Measurements from ENCODE around the gene GOLGA8B.
"Not testable (repeated sequence)": the region's sequence is repeated elsewhere in the genome, so short reads cannot be mapped to it uniquely, and the experiment has no call there.

Gene GOLGA8B, protein sequence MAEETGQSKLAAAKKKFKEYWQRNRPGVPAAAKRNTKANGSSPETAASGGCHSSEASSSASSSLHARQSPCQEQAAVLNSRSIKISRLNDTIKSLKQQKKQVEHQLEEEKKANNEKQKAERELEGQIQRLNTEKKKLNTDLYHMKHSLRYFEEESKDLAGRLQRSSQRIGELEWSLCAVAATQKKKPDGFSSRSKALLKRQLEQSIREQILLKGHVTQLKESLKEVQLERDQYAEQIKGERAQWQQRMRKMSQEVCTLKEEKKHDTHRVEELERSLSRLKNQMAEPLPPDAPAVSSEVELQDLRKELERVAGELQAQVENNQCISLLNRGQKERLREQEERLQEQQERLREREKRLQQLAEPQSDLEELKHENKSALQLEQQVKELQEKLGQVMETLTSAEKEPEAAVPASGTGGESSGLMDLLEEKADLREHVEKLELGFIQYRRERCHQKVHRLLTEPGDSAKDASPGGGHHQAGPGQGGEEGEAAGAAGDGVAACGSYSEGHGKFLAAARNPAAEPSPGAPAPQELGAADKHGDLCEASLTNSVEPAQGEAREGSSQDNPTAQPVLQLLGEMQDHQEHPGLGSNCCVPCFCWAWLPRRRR

DNA sequence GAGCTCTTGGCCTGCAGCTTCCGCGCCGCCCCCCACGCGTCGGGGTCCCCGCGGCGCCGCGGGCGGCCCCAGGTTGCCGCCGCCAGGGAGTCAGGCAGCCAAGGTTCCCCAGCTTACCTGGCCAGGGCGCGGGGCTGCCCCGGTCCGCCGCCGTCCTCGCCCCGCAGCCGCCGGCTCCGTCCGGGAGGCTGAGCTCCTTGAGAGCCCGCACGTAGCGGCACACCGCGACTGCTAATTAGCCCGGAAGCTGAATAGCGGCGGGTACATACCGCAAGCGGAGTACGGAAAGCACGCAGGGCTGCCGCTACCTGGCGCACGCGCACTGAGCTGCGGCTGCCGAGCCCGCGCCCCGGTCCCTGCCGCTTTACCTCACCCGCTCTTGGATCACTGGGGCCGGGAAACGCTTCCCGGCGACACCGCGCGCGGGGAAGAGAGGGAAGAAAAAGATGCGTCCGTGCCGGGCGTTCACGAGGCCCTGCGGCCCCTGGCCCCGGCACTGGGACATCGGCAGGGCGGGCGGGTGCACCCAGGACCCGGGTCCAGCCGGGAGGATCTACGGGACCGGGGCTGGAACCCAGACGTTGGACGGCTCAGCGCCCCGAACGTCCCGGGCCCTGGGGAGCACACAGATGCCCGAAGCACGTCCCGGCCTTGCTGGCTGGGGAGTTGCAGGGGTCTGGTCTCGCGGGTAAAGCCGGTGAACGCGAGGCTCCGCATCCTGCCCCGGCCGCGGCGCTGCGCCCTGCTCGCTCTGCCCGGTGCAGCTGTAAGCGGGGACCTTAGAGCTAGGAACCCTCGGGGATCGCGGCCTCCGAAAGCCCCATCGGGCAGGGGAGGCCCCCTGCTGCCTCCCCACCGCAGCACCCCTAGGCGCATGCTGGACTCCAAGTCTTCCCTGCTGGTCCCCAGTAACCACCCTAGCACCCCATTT is at the start of gene GOLGA8B:
Gene GOLGA8B, minus strand, starts transcription at position 253 of the 931 bp plus-strand sequence. CDS start 47,739 bp downstream, outside the sequence.
- Histone ChIP-seq H3K4me3 (ENCODE audit: low read length) (peak within 1 kb of the TSS; percentile 62), H3K9me3 (ENCODE audit: control insufficient read depth, insufficient read depth, low read length) (no peaks in the 10 kb centered on the region), H3K27me3 (ENCODE audit: control insufficient read depth, insufficient read depth, low read length) (peaks cover 5% of the 10 kb centered on the region; the same call in 1 of the 2 replicates), H3K27ac (ENCODE audit: low read length) (no peak within 1 kb of the TSS), H3K4me1 (ENCODE audit: control insufficient read depth, insufficient read depth, low read length) (no peaks in the 10 kb centered on the region), H3K36me3 (ENCODE audit: control insufficient read depth, insufficient read depth, low read length) (no peaks in the 10 kb centered on the region)
- no peak for DNase-seq (ENCODE audit: low read depth, low spot score)
- WGBS (ENCODE audit: insufficient coverage, insufficient read length), result no CpG with 5 or more reads among the region's 101 CpGs

DNA sequence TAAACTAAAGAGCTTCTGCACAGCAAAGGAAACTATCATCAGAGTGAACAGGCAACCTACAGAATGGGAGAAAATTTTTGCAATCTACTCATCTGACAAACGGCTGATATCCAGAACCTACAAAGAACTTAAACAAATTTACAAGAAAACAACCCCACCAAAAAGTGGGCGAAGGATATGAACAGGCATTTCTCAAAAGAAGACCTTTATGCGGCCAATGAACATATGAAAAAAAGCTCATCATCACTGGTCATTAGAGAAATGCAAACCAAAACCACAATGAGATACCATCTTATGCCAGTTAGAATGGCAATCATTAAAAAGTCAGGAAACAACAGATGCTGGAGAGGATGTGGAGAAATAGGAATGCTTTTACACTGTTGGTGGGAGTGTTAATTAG is 49.7 kb upstream of the GOLGA8B start:
- WGBS (ENCODE audit: insufficient coverage, insufficient read length), result no CpG with 5 or more reads among the region's 3 CpGs
- H3K36me3 ChIP-seq (ENCODE audit: control insufficient read depth, insufficient read depth, low read length); H3K4me3 ChIP-seq (ENCODE audit: low read length): not testable (repeated sequence)

DNA sequence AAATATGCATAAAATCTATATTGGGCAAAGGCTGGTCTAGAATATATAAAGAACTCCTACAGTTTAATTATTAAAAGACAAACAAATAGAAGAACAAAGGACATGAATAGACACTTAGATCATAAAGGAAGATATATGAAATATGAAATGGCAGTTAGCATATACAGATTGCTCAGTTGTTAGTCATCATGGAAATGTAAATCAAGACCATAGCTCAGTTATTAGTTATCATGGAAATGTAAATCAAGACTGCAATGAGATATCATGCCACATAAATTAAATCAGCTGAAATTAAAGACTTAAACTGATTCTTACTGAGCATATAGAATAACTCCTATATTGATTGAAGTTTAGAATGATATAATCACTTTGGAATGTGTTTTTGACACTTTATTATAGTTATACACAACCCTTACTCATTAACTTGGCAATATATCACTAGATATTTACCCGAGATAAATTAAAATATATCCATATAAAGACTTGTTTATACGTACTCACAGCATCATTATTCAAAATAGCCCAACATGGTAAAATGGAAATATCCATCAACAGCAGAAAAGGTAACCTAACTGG is 45.2 kb upstream of the GOLGA8B start:
- Histone ChIP-seq H3K27ac (ENCODE audit: low read length) (no peak overlapping the region), H3K27me3 (ENCODE audit: control insufficient read depth, insufficient read depth, low read length) (no peaks in the 10 kb centered on the region), H3K4me3 (ENCODE audit: low read length) (no peak overlapping the region), H3K36me3 (ENCODE audit: control insufficient read depth, insufficient read depth, low read length) (no peaks in the 10 kb centered on the region), H3K4me1 (ENCODE audit: control insufficient read depth, insufficient read depth, low read length) (no peaks in the 10 kb centered on the region), H3K9me3 (ENCODE audit: control insufficient read depth, insufficient read depth, low read length) (no peaks in the 10 kb centered on the region)
- no CpG with 5 or more reads among the region's 2 CpGs for WGBS (ENCODE audit: insufficient coverage, insufficient read length)
- DNase-seq (ENCODE audit: low read depth, low spot score), result no peak

More for the DNA sequence above, 49.7 kb upstream of the GOLGA8B start:
- H3K9me3 ChIP-seq (ENCODE audit: control insufficient read depth, insufficient read depth, low read length); DNase-seq (ENCODE audit: low read depth, low spot score); H3K27ac ChIP-seq (ENCODE audit: low read length); H3K4me1 ChIP-seq (ENCODE audit: control insufficient read depth, insufficient read depth, low read length); H3K27me3 ChIP-seq (ENCODE audit: control insufficient read depth, insufficient read depth, low read length): not testable (repeated sequence)

DNA sequence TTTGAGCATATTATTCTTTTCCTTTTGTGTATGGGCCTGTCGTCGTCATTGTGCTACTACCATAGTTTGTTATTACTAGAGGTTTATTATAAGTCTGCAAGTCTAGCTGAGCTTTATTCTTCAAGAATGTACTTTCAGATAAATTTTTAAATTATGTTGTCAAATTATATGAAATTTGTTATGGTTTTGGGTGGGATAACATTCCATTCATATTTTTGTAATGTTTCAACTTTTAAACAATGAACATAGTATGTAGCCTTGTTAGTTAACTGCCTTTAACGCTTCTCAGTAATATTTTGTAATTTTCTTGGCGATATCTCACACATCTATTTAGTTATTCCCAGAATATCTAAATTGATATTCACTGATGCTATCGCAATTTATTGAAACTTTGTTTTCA is 41.6 kb upstream of the GOLGA8B start:
- DNase-seq (ENCODE audit: low read depth, low spot score), result no peak
- Histone ChIP-seq H3K27me3 (ENCODE audit: control insufficient read depth, insufficient read depth, low read length) (no peaks in the 10 kb centered on the region), H3K4me3 (ENCODE audit: low read length) (no peak overlapping the region), H3K27ac (ENCODE audit: low read length) (no peak overlapping the region), H3K9me3 (ENCODE audit: control insufficient read depth, insufficient read depth, low read length) (no peaks in the 10 kb centered on the region), H3K36me3 (ENCODE audit: control insufficient read depth, insufficient read depth, low read length) (no peaks in the 10 kb centered on the region), H3K4me1 (ENCODE audit: control insufficient read depth, insufficient read depth, low read length) (no peaks in the 10 kb centered on the region)
- WGBS (ENCODE audit: insufficient coverage, insufficient read length), result no CpG with 5 or more reads among the region's 5 CpGs

DNA sequence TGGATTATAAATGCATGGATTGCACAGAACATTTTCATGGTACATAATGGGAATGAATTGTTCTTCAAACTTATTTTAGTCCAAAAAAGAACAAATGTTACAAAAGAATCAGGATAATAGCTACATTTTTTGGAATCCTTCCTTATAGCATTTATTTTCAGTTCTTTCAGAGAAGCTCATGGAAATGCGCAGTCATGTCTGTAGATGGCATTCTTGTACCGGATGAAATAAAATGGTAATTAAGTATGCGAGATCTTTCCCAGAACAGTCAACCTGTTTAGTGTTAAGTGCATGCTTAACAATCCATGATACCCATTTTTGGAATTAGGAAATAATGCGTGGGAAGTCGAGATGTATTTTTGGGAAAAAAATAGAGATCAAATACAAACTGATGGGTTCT is 38.2 kb upstream of the GOLGA8B start:
- no peaks in the 10 kb centered on the region for H3K27me3 ChIP-seq (ENCODE audit: control insufficient read depth, insufficient read depth, low read length)
- H3K27ac ChIP-seq (ENCODE audit: low read length), result no peak overlapping the region
- no peaks in the 10 kb centered on the region for H3K4me1 ChIP-seq (ENCODE audit: control insufficient read depth, insufficient read depth, low read length)
- no peak for DNase-seq (ENCODE audit: low read depth, low spot score)
- no peaks in the 10 kb centered on the region for H3K36me3 ChIP-seq (ENCODE audit: control insufficient read depth, insufficient read depth, low read length)
- H3K4me3 ChIP-seq (ENCODE audit: low read length), result no peak overlapping the region
- no peaks in the 10 kb centered on the region for H3K9me3 ChIP-seq (ENCODE audit: control insufficient read depth, insufficient read depth, low read length)
- WGBS (ENCODE audit: insufficient coverage, insufficient read length), result 100% methylated on average over 2 of the region's 5 CpGs

DNA sequence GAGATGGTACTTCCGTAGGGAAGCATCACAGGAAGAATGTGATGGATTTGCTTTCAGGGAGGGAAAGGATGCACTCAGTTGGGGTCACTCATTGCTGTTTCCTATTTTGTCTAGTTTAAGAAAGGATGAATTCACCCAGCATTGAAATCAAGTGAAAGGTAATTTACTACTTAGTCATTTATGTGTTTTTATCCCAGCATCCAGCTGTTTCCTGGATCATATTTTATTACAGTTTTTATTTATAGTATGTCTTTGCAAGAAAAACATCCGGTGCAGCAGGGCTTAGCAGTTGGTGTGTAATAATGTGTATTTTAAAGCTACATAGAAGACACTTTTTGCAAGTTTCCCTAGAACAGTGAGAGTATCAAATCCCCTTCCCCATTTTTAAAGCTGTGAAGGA is 37.4 kb upstream of the GOLGA8B start:
- H3K4me3 ChIP-seq (ENCODE audit: low read length), result no peak overlapping the region
- H3K27me3 ChIP-seq (ENCODE audit: control insufficient read depth, insufficient read depth, low read length), result no peaks in the 10 kb centered on the region
- H3K4me1 ChIP-seq (ENCODE audit: control insufficient read depth, insufficient read depth, low read length), result no peaks in the 10 kb centered on the region
- no peak overlapping the region for H3K27ac ChIP-seq (ENCODE audit: low read length)
- no peaks in the 10 kb centered on the region for H3K9me3 ChIP-seq (ENCODE audit: control insufficient read depth, insufficient read depth, low read length)
- WGBS (ENCODE audit: insufficient coverage, insufficient read length), result no CpG with 5 or more reads among the region's 2 CpGs
- H3K36me3 ChIP-seq (ENCODE audit: control insufficient read depth, insufficient read depth, low read length), result no peaks in the 10 kb centered on the region
- no peak for DNase-seq (ENCODE audit: low read depth, low spot score)

DNA sequence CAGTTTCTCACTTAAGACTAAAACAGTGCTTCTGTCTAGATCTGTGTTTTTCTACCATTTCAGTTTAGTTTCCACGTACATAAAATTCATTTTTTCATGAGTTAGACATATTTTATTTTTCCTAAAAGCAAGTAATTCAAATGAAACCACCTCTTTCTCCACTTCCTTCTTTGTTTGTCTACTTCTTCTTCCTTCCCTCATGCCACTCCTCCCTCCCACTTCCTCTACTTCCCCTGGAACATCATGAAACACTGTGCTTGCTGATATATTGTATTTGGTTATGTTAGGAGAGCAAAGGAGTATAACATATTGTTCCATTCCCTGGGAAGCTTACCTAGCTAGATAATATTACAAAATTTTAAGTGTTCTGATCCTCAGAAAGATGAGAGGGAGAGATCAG is 36.7 kb upstream of the GOLGA8B start:
- no peak overlapping the region for H3K27ac ChIP-seq (ENCODE audit: low read length)
- H3K27me3 ChIP-seq (ENCODE audit: control insufficient read depth, insufficient read depth, low read length), result no peaks in the 10 kb centered on the region
- WGBS (ENCODE audit: insufficient coverage, insufficient read length), result no CpG with 5 or more reads among the region's 1 CpG
- no peaks in the 10 kb centered on the region for H3K4me1 ChIP-seq (ENCODE audit: control insufficient read depth, insufficient read depth, low read length)
- no peak overlapping the region for H3K4me3 ChIP-seq (ENCODE audit: low read length)
- DNase-seq (ENCODE audit: low read depth, low spot score), result no peak
- H3K36me3 ChIP-seq (ENCODE audit: control insufficient read depth, insufficient read depth, low read length), result no peaks in the 10 kb centered on the region
- H3K9me3 ChIP-seq (ENCODE audit: control insufficient read depth, insufficient read depth, low read length), result no peaks in the 10 kb centered on the region

DNA sequence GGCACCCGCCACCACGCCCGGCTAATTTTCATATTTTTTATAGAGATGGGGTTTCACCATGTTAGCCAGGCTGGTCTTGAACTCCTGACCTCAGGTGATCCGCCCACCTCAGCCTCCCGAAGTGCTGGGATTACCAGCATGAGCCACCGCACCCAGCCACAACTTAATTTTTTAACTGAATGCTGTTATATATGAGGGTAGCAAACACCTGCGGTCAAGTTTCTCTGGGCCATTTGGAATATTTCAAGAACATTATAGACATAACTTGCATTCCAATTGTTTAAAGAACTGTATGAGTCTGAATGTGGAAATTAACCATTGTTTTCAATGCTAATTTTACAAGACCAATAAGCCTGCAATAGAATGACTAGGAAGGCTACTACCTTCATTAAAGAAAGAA is 35.7 kb upstream of the GOLGA8B start:
- H3K27me3 ChIP-seq (ENCODE audit: control insufficient read depth, insufficient read depth, low read length), result no peaks in the 10 kb centered on the region
- WGBS (ENCODE audit: insufficient coverage, insufficient read length), result no CpG with 5 or more reads among the region's 7 CpGs
- DNase-seq (ENCODE audit: low read depth, low spot score), result no peak
- H3K4me3 ChIP-seq (ENCODE audit: low read length), result no peak overlapping the region
- H3K4me1 ChIP-seq (ENCODE audit: control insufficient read depth, insufficient read depth, low read length), result no peaks in the 10 kb centered on the region
- no peaks in the 10 kb centered on the region for H3K9me3 ChIP-seq (ENCODE audit: control insufficient read depth, insufficient read depth, low read length)
- no peaks in the 10 kb centered on the region for H3K36me3 ChIP-seq (ENCODE audit: control insufficient read depth, insufficient read depth, low read length)
- no peak overlapping the region for H3K27ac ChIP-seq (ENCODE audit: low read length)

DNA sequence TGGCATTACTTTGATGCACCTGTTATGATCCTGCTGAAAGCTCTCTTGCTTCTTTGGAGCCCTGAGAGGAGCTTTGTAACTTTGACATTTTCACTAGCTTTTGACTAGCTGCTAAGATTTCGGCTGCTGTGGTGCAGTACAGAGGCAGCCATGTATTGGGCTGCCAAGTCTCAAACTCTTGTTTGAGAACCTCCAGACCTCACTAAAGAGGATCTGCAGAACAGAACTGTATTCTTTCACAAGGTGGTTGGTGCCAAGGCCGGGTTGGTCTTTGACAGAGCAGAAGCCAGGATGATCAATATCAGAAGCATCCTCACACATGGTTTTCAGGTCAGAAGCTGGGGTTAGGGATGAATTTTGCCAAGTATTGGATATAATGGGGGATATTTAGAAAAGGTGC is 34.6 kb upstream of the GOLGA8B start:
- H3K27me3 ChIP-seq (ENCODE audit: control insufficient read depth, insufficient read depth, low read length), result no peaks in the 10 kb centered on the region
- H3K9me3 ChIP-seq (ENCODE audit: control insufficient read depth, insufficient read depth, low read length), result no peaks in the 10 kb centered on the region
- DNase-seq (ENCODE audit: low read depth, low spot score), result no peak
- no peak overlapping the region for H3K27ac ChIP-seq (ENCODE audit: low read length)
- no peaks in the 10 kb centered on the region for H3K36me3 ChIP-seq (ENCODE audit: control insufficient read depth, insufficient read depth, low read length)
- H3K4me1 ChIP-seq (ENCODE audit: control insufficient read depth, insufficient read depth, low read length), result no peaks in the 10 kb centered on the region
- H3K4me3 ChIP-seq (ENCODE audit: low read length), result no peak overlapping the region
- no CpG with 5 or more reads among the region's 2 CpGs for WGBS (ENCODE audit: insufficient coverage, insufficient read length)

DNA sequence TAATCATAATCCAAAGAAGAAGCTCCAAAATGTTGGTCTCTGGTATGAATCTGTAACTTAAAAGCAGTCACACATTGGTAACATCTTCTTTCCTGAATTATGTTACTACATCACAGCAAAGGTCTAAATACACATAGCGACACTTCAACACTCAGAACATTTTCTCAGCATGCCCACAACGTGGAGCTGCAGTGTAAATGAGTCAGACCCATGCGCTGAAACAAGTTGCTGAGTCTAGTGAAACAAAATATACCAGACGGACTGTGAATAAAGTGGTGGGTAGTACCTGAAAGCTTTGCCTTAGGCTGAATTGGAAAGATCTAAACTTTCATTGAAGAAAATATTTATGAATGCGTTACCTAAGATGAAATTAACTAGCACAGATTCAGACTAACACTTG is 33.2 kb upstream of the GOLGA8B start:
- WGBS (ENCODE audit: insufficient coverage, insufficient read length), result no CpG with 5 or more reads among the region's 5 CpGs
- no peak overlapping the region for H3K4me3 ChIP-seq (ENCODE audit: low read length)
- H3K4me1 ChIP-seq (ENCODE audit: control insufficient read depth, insufficient read depth, low read length), result no peaks in the 10 kb centered on the region
- no peak for DNase-seq (ENCODE audit: low read depth, low spot score)
- H3K36me3 ChIP-seq (ENCODE audit: control insufficient read depth, insufficient read depth, low read length), result no peaks in the 10 kb centered on the region
- no peaks in the 10 kb centered on the region for H3K27me3 ChIP-seq (ENCODE audit: control insufficient read depth, insufficient read depth, low read length)
- H3K27ac ChIP-seq (ENCODE audit: low read length), result no peak overlapping the region
- no peaks in the 10 kb centered on the region for H3K9me3 ChIP-seq (ENCODE audit: control insufficient read depth, insufficient read depth, low read length)

Measured in iPS DF 6.9 (cell line).